H1 (cell line): ENCODE data around the gene ECI2. TPM values are rescaled to one million over a fixed set of nuclear protein-coding genes. Genes with fewer than 3 reads are reported as not detected.

ENCODE experiments used
- ATF3 ChIP-seq: IDR thresholded peaks from 2 replicates; pipeline ENCODE4 v1.6.1; 2011; ENCODE audit warnings: low read depth, mild to moderate bottlenecking, low read length; ENCODE audit not compliant: insufficient read depth
- EP300 ChIP-seq, 2 experiments: IDR thresholded peaks; 1 replicate in 1 of 2; 2 replicates in 1 of 2; pipeline ENCODE4 v1.6.1; 2011 to 2012; ENCODE audit warnings: low read depth in 2 of 2, low read length in 2 of 2, mild to moderate bottlenecking in 2 of 2, borderline replicate concordance in 1 of 2, inconsistent platforms in 1 of 2, moderate library complexity in 1 of 2
- GTF2F1 ChIP-seq: IDR thresholded peaks from 2 replicates; pipeline ENCODE4 v1.6.1; 2012; ENCODE audit warnings: low read depth, low read length, improper control_type of control experiment, borderline replicate concordance
- KDM1A ChIP-seq: fragments of 200-600, 300-600 bp; sonication (generic); IDR thresholded peaks from 2 replicates; pipeline ENCODE4 v1.7.1; 2016; ENCODE audit warnings: mild to moderate bottlenecking, low read length, borderline replicate concordance
- MAFK ChIP-seq: IDR thresholded peaks from 2 replicates; pipeline ENCODE4 v1.6.1; 2012; ENCODE audit warnings: low read depth, mild to moderate bottlenecking, improper control_type of control experiment, low read length
- MAX ChIP-seq: IDR thresholded peaks from 2 replicates; pipeline ENCODE4 v1.6.1; 2012; ENCODE audit warnings: inconsistent platforms
- RNF2 ChIP-seq: fragments of 200-900, 300-1000 bp; sonication (generic); IDR thresholded peaks from 2 replicates; pipeline ENCODE4 v1.7.1; 2016; ENCODE audit warnings: borderline replicate concordance, low read depth, mild to moderate bottlenecking, antibody characterized with exemption, low read length; ENCODE audit not compliant: poor library complexity, severe bottlenecking; ENCODE audit errors: missing control alignments
- SIRT6 ChIP-seq: IDR thresholded peaks from one replicate; pipeline ENCODE4 v1.7.1; 2012; ENCODE audit warnings: low read length, inconsistent platforms
- SIX5 ChIP-seq: IDR thresholded peaks from 2 replicates; pipeline ENCODE4 v1.6.1; 2011; ENCODE audit warnings: mild to moderate bottlenecking, low read depth, low read length
- SP2 ChIP-seq: IDR thresholded peaks from 2 replicates; pipeline ENCODE4 v1.6.1; 2012; ENCODE audit warnings: mild to moderate bottlenecking, low read length, inconsistent platforms
- TEAD4 ChIP-seq: IDR thresholded peaks from 2 replicates; pipeline ENCODE4 v1.6.1; 2012; ENCODE audit warnings: low read depth, low read length, inconsistent platforms, mixed read lengths
- polyA plus RNA-seq, 7 experiments: library from polyadenylated mRNA; depleted of rRNA in 3 of 7; stranded (reverse) in 5 of 7; unstranded in 2 of 7; fragments of >200 nt in 5 of 7; fragments of 200-250 nt in 2 of 7; gene quantifications; 1 replicate in 5 of 7; 2 replicates in 1 of 7; 4 replicates in 1 of 7; pipeline versions ENCODE4 v1.2.1 to v1.2.3, GENCODE V29; 2011 to 2013; ENCODE audit warnings: missing spikeins in 2 of 7, mixed read lengths in 2 of 7
- total RNA-seq: library from RNA; stranded (reverse); fragmentation: NEBNext Ultra II Directional; extraction: Animal tissue kit (Norgen Biotek cat#: 25700); gene quantifications from 2 replicates; pipeline ENCODE4 v1.2.1, GENCODE V29; 2021
- TF ChIP-seq, protein P1 (sequence below), 3 experiments: IDR thresholded peaks; 1 replicate in 2 of 3; 2 replicates in 1 of 3; pipeline versions ENCODE4 v1.5.1 to v1.6.1; 2011; ENCODE audit warnings: low read length in 3 of 3, mild to moderate bottlenecking in 3 of 3, inconsistent platforms in 2 of 3, low read depth in 1 of 3, moderate library complexity in 1 of 3; ENCODE audit not compliant: insufficient read depth in 1 of 3; ENCODE audit errors: control extremely low read depth in 1 of 3

The ECI2 gene
- total and polyA plus RNA-seq, 2 of the 8 experiments (the other 6 are each of a cell fraction or from before 2014, with no cell fraction given) = 40.4 to 70.8 TPM

DNA sequence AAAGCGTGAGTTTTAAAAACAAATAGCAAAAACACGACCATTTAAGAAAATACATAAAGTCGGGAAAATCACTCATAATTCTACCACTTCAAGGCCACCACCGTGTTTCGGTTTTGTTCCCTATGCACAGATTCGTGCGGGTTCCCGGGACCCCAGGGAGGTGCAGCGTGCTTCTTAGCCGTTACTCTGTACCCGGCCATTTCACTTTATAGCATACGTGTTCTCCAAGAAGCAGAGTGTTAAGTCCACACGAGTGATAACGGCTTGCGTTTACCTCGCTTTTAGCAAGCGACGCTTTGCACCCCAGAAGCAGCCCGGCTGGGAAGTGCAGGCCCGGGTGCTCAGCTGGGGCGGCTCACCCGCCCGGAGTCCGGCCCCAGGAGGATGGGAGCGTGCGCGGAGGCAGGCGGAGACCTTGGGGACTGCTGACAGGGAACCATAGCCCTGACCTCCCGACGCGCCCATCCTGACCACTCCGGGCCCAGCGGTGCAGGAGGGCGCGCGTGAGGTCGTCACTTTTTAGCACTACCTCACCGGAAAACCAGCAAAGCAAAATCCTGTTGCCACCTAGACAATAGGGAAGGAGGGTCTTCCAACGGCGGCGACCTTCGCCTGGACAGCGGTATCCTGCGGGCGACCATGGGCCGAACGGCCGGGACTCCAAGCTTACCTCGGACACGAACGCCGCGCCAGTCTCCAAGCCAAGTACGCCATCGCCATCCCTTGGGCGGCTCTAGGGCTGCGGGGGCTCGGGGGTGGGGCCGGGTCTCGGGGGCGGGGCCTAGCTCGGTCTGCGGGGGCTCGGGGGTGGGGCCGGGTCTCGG, at the start of gene ECI2 (continued):
- TF ChIP-seq SIX5 (no peak), MAX (peak; percentile 32; the same call in 1 of the 2 replicates), SIRT6 (no peak), KDM1A (no peak), RNF2 (no peak), ATF3 (no peak), TEAD4 (no peak), MAFK (no peak), GTF2F1 (no peak), SP2 (no peak), EP300 (IDR thresholded peaks at IDR 0.05; ENCODE audit: borderline replicate concordance in 1 of 2, low read depth in 2 of 2, low read length in 2 of 2) (0 out of 3 replicates have a peak, but pooled peaks of 1 of the 2 experiments have one; percentile 51)
- TF ChIP-seq, protein P1, sequence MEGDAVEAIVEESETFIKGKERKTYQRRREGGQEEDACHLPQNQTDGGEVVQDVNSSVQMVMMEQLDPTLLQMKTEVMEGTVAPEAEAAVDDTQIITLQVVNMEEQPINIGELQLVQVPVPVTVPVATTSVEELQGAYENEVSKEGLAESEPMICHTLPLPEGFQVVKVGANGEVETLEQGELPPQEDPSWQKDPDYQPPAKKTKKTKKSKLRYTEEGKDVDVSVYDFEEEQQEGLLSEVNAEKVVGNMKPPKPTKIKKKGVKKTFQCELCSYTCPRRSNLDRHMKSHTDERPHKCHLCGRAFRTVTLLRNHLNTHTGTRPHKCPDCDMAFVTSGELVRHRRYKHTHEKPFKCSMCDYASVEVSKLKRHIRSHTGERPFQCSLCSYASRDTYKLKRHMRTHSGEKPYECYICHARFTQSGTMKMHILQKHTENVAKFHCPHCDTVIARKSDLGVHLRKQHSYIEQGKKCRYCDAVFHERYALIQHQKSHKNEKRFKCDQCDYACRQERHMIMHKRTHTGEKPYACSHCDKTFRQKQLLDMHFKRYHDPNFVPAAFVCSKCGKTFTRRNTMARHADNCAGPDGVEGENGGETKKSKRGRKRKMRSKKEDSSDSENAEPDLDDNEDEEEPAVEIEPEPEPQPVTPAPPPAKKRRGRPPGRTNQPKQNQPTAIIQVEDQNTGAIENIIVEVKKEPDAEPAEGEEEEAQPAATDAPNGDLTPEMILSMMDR (IDR thresholded peaks at IDR 0.05; ENCODE audit: control extremely low read depth in 1 of 3, insufficient read depth in 1 of 3, low read depth in 1 of 3, low read length in 3 of 3) = no peak
